Peyer's patch (tissue), 4 donors: Measurements from ENCODE around the gene KCNC1. TPM values are rescaled to one million over a fixed set of nuclear protein-coding genes. Genes with fewer than 3 reads are reported as not detected.

Experiments
- DNase-seq, 3 donors: peaks; one replicate each; pipeline ENCODE4 v3.0.0-alpha.2; 2017 to 2019
- H3K27ac ChIP-seq, 4 donors: fragments of 200-600 bp; sonication (generic); one replicate each; pipeline ENCODE4 v1.5.1; 2016 to 2019
- H3K27me3 ChIP-seq, 2 donors: fragments of 200-600 bp; sonication (generic); one replicate each; pipeline ENCODE4 v1.5.1; 2019
- H3K36me3 ChIP-seq, 3 donors: fragments of 200-600 bp; sonication (generic); one replicate each; pipeline ENCODE4 v1.5.1; 2016 to 2019
- H3K4me1 ChIP-seq, 4 donors: fragments of 200-600 bp; sonication (generic); one replicate each; pipeline ENCODE4 v1.5.1; 2016 to 2019
- H3K4me3 ChIP-seq, 4 donors: fragments of 200-600 bp; sonication (generic); 1 replicate in 3 of 4; 2 replicates in 1 of 4; pipeline ENCODE4 v1.5.1; 2016 to 2019; ENCODE audit warnings: mild to moderate bottlenecking in 1 of 4
- H3K9me3 ChIP-seq, 4 donors: fragments of 200-600 bp; sonication (generic); one replicate each; pipeline ENCODE4 v1.5.1; 2016 to 2019; ENCODE audit warnings: mild to moderate bottlenecking in 1 of 4
- CTCF ChIP-seq, 6 experiments: fragments of 450-650 bp in 4 of 6; fragments of 200-600 bp in 2 of 6; sonication (generic) in 1 of 6; IDR thresholded peaks; one replicate each; pipeline ENCODE4 v1.5.1; 2017 to 2019; ENCODE audit warnings: antibody characterized with exemption in 6 of 6, mild to moderate bottlenecking in 3 of 6, moderate library complexity in 1 of 6
- POLR2A ChIP-seq, 2 donors: fragments of 450-650 bp; IDR thresholded peaks; one replicate each; pipeline ENCODE4 v1.5.1; 2017; ENCODE audit warnings: antibody characterized with exemption in 2 of 2, mild to moderate bottlenecking in 2 of 2, moderate library complexity in 2 of 2
- total RNA-seq, 4 donors: library from RNA; depleted of rRNA; stranded (reverse); fragments of >200 nt; gene quantifications; one replicate each; pipeline ENCODE4 v1.1.0, GENCODE V29; 2016

The KCNC1 gene
- total RNA-seq, 4 donors from 2014 or later = 0.13 to 9.9 TPM; not detected in 2

- no peaks in the 10 kb centered on the region for H3K9me3 ChIP-seq
- H3K27ac ChIP-seq = no peak overlapping the region
- no peaks in the 10 kb centered on the region for H3K27me3 ChIP-seq
- peak in 1 of 3 donors; percentile 29 for DNase-seq
- peaks cover 0 to 5% (median 2%) of the 10 kb centered on the region in 4 donors for H3K4me1 ChIP-seq
- H3K36me3 ChIP-seq = no peaks in the 10 kb centered on the region
- H3K4me3 ChIP-seq = no peak overlapping the region
- TF ChIP-seq POLR2A (IDR thresholded peaks at IDR 0.05) = no peak
- TF ChIP-seq CTCF (IDR thresholded peaks at IDR 0.05) = no peak
These were observed 34.0 kb downstream of the KCNC1 start for GRCh38 chr11:17768547-17768946.

GRCh38 chr11:17769218-17769617 is 34.6 kb downstream of the KCNC1 start:
- Histone ChIP-seq H3K36me3 (no peaks in the 10 kb centered on the region), H3K27ac (no peak overlapping the region), H3K27me3 (no peaks in the 10 kb centered on the region), H3K4me3 (no peak overlapping the region), H3K9me3 (no peaks in the 10 kb centered on the region), H3K4me1 (peaks cover 0 to 5% (median 2%) of the 10 kb centered on the region in 4 donors)
- no peak for DNase-seq
- TF ChIP-seq POLR2A (IDR thresholded peaks at IDR 0.05) = no peak
- no peak for TF ChIP-seq CTCF (IDR thresholded peaks at IDR 0.05)

- DNase-seq = peak in 2 of 3 donors; percentile 86 to 87
- no peaks in the 10 kb centered on the region for H3K36me3 ChIP-seq
- TF ChIP-seq CTCF (IDR thresholded peaks at IDR 0.05) = peak in 4 of 6 experiments; percentile 20 to 72 (median 66)
- TF ChIP-seq POLR2A (IDR thresholded peaks at IDR 0.05) = no peak
- H3K27ac ChIP-seq = peak overlapping the region in 2 of 4 donors; percentile 8 to 53
- H3K4me3 ChIP-seq = no peak overlapping the region
- H3K9me3 ChIP-seq = no peaks in the 10 kb centered on the region
- H3K4me1 ChIP-seq = peaks cover 0 to 5% (median 2%) of the 10 kb centered on the region in 4 donors
- no peaks in the 10 kb centered on the region for H3K27me3 ChIP-seq
These were observed 35.6 kb downstream of the KCNC1 start for GRCh38 chr11:17770048-17770652.

GRCh38 chr11:17770917-17771316 is 36.3 kb downstream of the KCNC1 start:
- Histone ChIP-seq H3K4me1 (peaks cover 0 to 5% (median 2%) of the 10 kb centered on the region in 4 donors), H3K9me3 (no peaks in the 10 kb centered on the region), H3K36me3 (no peaks in the 10 kb centered on the region), H3K4me3 (no peak overlapping the region), H3K27ac (peak overlapping the region in 1 of 4 donors; percentile 53), H3K27me3 (no peaks in the 10 kb centered on the region)
- TF ChIP-seq POLR2A (IDR thresholded peaks at IDR 0.05) = no peak
- peak in 1 of 6 experiments; percentile 2 for TF ChIP-seq CTCF (IDR thresholded peaks at IDR 0.05)
- no peak for DNase-seq

GRCh38 chr11:17771415-17771814 is 36.8 kb downstream of the KCNC1 start:
- Histone ChIP-seq H3K27ac (no peak overlapping the region), H3K4me3 (no peak overlapping the region), H3K27me3 (no peaks in the 10 kb centered on the region), H3K36me3 (no peaks in the 10 kb centered on the region), H3K4me1 (peaks cover 0 to 5% (median 2%) of the 10 kb centered on the region in 4 donors), H3K9me3 (no peaks in the 10 kb centered on the region)
- DNase-seq = peak in 1 of 3 donors; percentile 37
- no peak for TF ChIP-seq CTCF (IDR thresholded peaks at IDR 0.05)
- TF ChIP-seq POLR2A (IDR thresholded peaks at IDR 0.05) = no peak
